ENCODE results near the gene NRL. TPM values are rescaled to one million over a fixed set of nuclear protein-coding genes. Genes with fewer than 3 reads are reported as not detected.

NRL gene
- total and polyA plus RNA-seq, 12 donors: 2.2 to 20.2 (median 4.5) TPM

DNA sequence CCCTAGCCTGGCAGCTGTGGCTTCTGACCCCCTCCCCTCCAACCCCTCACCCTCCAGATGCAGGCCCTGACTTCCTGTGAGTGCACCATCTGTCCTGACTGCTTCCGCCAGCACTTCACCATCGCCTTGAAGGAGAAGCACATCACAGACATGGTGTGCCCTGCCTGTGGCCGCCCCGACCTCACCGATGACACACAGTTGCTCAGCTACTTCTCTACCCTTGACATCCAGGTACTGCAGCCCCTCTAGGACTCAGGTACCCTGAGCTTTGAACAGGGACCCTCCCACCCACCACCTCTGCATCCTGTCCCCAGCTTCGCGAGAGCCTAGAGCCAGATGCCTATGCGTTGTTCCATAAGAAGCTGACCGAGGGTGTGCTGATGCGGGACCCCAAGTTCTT lies 40.4 kb upstream of the NRL start:
- Histone ChIP-seq H3K9me3 (replicated peaks in 1 of 3) (no peaks in the 10 kb centered on the region), H3K36me3 (replicated peaks in 1 of 2) (peaks cover 0 to 78% of the 10 kb centered on the region in 2 donors), H3K4me3 (no peak overlapping the region), H3K27ac (no peak overlapping the region), H3K27me3 (no peaks in the 10 kb centered on the region), H3K4me1 (replicated peaks in 1 of 2) (peaks cover 0 to 10% of the 10 kb centered on the region in 2 donors)
- WGBS, 4 donors: 90 to 97% (median 94%) methylated on average over 8 to 10 of the region's 10 CpGs
- intact Hi-C loops (cut with DNase I): loop anchor here in 1 of 2 donors (10.0 kb wide), 1 partner anchor 90 kb away; no protein-coding TSS in a partner anchor
- DNase-seq: no peak
- TF ChIP-seq, protein P1, sequence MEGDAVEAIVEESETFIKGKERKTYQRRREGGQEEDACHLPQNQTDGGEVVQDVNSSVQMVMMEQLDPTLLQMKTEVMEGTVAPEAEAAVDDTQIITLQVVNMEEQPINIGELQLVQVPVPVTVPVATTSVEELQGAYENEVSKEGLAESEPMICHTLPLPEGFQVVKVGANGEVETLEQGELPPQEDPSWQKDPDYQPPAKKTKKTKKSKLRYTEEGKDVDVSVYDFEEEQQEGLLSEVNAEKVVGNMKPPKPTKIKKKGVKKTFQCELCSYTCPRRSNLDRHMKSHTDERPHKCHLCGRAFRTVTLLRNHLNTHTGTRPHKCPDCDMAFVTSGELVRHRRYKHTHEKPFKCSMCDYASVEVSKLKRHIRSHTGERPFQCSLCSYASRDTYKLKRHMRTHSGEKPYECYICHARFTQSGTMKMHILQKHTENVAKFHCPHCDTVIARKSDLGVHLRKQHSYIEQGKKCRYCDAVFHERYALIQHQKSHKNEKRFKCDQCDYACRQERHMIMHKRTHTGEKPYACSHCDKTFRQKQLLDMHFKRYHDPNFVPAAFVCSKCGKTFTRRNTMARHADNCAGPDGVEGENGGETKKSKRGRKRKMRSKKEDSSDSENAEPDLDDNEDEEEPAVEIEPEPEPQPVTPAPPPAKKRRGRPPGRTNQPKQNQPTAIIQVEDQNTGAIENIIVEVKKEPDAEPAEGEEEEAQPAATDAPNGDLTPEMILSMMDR (IDR thresholded peaks at IDR 0.05): no peak
- no peak for TF ChIP-seq POLR2A (IDR thresholded peaks at IDR 0.05)

- no peak overlapping the region for H3K27ac ChIP-seq
- peaks cover 0 to 70% of the 10 kb centered on the region in 2 donors for H3K36me3 ChIP-seq (replicated peaks in 1 of 2)
- 90 to 95% (median 93%) methylated on average over 9 to 16 of the region's 16 CpGs for WGBS, 4 donors
- TF ChIP-seq, protein P1 (IDR thresholded peaks at IDR 0.05): no peak
- TF ChIP-seq POLR2A (IDR thresholded peaks at IDR 0.05): no peak
- intact Hi-C loops (cut with DNase I): loop anchor here in 1 of 2 donors (10.0 kb wide), 1 partner anchor 87 kb away; no protein-coding TSS in a partner anchor
- no peak for DNase-seq
- H3K4me3 ChIP-seq: no peak overlapping the region
- H3K9me3 ChIP-seq (replicated peaks in 1 of 3): no peaks in the 10 kb centered on the region
- H3K4me1 ChIP-seq (replicated peaks in 1 of 2): peaks cover 7 to 18% of the 10 kb centered on the region in 2 donors
- H3K27me3 ChIP-seq: no peaks in the 10 kb centered on the region
Observed at GRCh38 chr14:24151404-24152080, 36.8 kb upstream of the NRL start.

DNA sequence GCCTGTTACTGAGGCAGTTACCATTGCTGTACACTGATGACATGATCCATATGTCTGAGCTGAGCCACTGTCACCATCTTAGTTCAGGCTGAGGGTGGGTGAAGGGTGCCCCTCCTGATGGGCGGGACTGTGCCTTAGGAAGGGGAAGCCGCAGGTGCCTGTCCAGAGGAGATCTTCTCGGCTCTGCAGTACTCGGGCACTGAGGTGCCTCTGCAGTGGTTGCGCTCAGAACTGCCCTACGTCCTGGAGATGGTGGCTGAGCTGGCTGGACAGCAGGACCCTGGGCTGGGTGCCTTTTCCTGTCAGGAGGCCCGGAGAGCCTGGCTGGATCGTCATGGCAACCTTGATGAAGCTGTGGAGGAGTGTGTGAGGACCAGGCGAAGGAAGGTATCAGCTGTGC lies 36.2 kb upstream of the NRL start:
- DNase-seq: no peak
- Histone ChIP-seq H3K27me3 (no peaks in the 10 kb centered on the region), H3K9me3 (replicated peaks in 1 of 3) (no peaks in the 10 kb centered on the region), H3K4me3 (no peak overlapping the region), H3K27ac (no peak overlapping the region), H3K4me1 (replicated peaks in 1 of 2) (peaks cover 7 to 17% of the 10 kb centered on the region in 2 donors), H3K36me3 (replicated peaks in 1 of 2) (peaks cover 0 to 65% of the 10 kb centered on the region in 2 donors)
- intact Hi-C loops (cut with DNase I): loop anchor here in 1 of 2 donors (10.0 kb wide), 1 partner anchor 86 kb away; no protein-coding TSS in a partner anchor
- TF ChIP-seq, protein P1 (IDR thresholded peaks at IDR 0.05): no peak
- no peak for TF ChIP-seq POLR2A (IDR thresholded peaks at IDR 0.05)
- WGBS, 4 donors: 76 to 84% (median 80%) methylated on average over 4 to 9 of the region's 9 CpGs

GRCh38 chr14:24150567-24150966 lies 35.8 kb upstream of the NRL start:
- Histone ChIP-seq H3K27ac (no peak overlapping the region), H3K9me3 (replicated peaks in 1 of 3) (no peaks in the 10 kb centered on the region), H3K27me3 (no peaks in the 10 kb centered on the region), H3K36me3 (replicated peaks in 1 of 2) (peaks cover 0 to 61% of the 10 kb centered on the region in 2 donors), H3K4me1 (replicated peaks in 1 of 2) (peaks cover 12 to 21% of the 10 kb centered on the region in 2 donors), H3K4me3 (no peak overlapping the region)
- no peak for DNase-seq
- 81 to 100% (median 89%) methylated on average over 5 to 9 of the region's 9 CpGs for WGBS, 4 donors
- TF ChIP-seq, protein P1 (IDR thresholded peaks at IDR 0.05): no peak
- TF ChIP-seq POLR2A (IDR thresholded peaks at IDR 0.05): no peak
- intact Hi-C loops (cut with DNase I): loop anchor here in 1 of 2 donors (10.0 kb wide), 1 partner anchor 86 kb away; no protein-coding TSS in a partner anchor
